Esophagus muscularis mucosa (tissue), 4 donors: ENCODE results near the gene CLDN15. TPM values are rescaled to one million over a fixed set of nuclear protein-coding genes. Genes with fewer than 3 reads are reported as not detected.

Experiments
- DNase-seq: peaks from one replicate; pipeline ENCODE4 v3.0.0-alpha.2; 2017; ENCODE audit errors: extremely low spot score
- H3K27ac ChIP-seq, 4 donors: fragments of 200-600 bp; sonication (generic); replicated peaks in 1 of 4; 1 replicate in 3 of 4; 2 replicates in 1 of 4; pipeline ENCODE4 v1.5.1; 2016 to 2019; ENCODE audit warnings: mild to moderate bottlenecking in 1 of 4
- H3K27me3 ChIP-seq, 4 donors: fragments of 200-600 bp; sonication (generic); one replicate each; pipeline versions ENCODE4 v1.5.1 to v1.6.0; 2016 to 2019
- H3K36me3 ChIP-seq, 4 donors: fragments of 200-600 bp; sonication (generic); one replicate each; pipeline ENCODE4 v1.5.1; 2016 to 2019
- H3K4me1 ChIP-seq, 4 donors: fragments of 200-600 bp; sonication (generic); one replicate each; pipeline ENCODE4 v1.5.1; 2016 to 2019
- H3K4me3 ChIP-seq, 4 donors: fragments of 200-600 bp; sonication (generic); 1 replicate in 2 of 4; 2 replicates in 2 of 4; pipeline ENCODE4 v1.5.1; 2016 to 2019; ENCODE audit warnings: mild to moderate bottlenecking in 4 of 4, moderate library complexity in 1 of 4
- H3K9me3 ChIP-seq, 4 donors: fragments of 200-600 bp; sonication (generic); 1 replicate in 3 of 4; 2 replicates in 1 of 4; pipeline ENCODE4 v1.5.1; 2016 to 2019
- CTCF ChIP-seq, 3 experiments: fragments of 200-600 bp in 2 of 3; fragments of 450-650 bp in 1 of 3; sonication (generic) in 2 of 3; IDR thresholded peaks; one replicate each; pipeline ENCODE4 v1.5.1; 2017 to 2019; ENCODE audit warnings: antibody characterized with exemption in 3 of 3, mild to moderate bottlenecking in 2 of 3, moderate library complexity in 1 of 3
- EP300 ChIP-seq: sonication (generic); formaldehyde crosslinking; IDR thresholded peaks from one replicate; pipeline ENCODE4 v1.6.1; 2017; ENCODE audit warnings: antibody characterized with exemption
- POLR2A ChIP-seq: fragments of 450-650 bp; IDR thresholded peaks from one replicate; pipeline ENCODE4 v1.6.1; 2017; ENCODE audit warnings: antibody characterized with exemption, moderate library complexity, mild to moderate bottlenecking, low read depth
- POLR2AphosphoS5 ChIP-seq, 2 donors: sonication (generic); formaldehyde crosslinking; IDR thresholded peaks; one replicate each; pipeline ENCODE4 v1.6.1; 2017; ENCODE audit warnings: antibody characterized with exemption in 2 of 2
- WGBS: methylation state at CpG from one replicate; pipeline ENCODE4 v1.1.5; 2018; 5-methylcytosine and 5-hydroxymethylcytosine counted together
- intact Hi-C: fragments of 100-400 bp; cut with DNase I; formaldehyde crosslinking; loops from one replicate; pipeline ENCODE4 v1.15.1; 2023
- total RNA-seq, 4 donors: library from RNA; depleted of rRNA; stranded (reverse); fragments of >200 nt; gene quantifications; one replicate each; pipeline versions ENCODE4 v1.1.0 to v1.2.1, GENCODE V29; 2016

The CLDN15 gene
- total RNA-seq, 4 donors from 2014 or later, result 5.3 to 9.1 (median 6.4) TPM

GRCh38 chr7:101277155-101277554 lies 39.6 kb upstream of the CLDN15 start:
- peaks cover 0 to 54% (median 0%) of the 10 kb centered on the region in 4 donors for H3K27me3 ChIP-seq
- H3K36me3 ChIP-seq, result no peaks in the 10 kb centered on the region
- H3K4me1 ChIP-seq, result no peaks in the 10 kb centered on the region
- H3K4me3 ChIP-seq, result no peak overlapping the region
- no peak overlapping the region for H3K27ac ChIP-seq
- WGBS, result 74% methylated on average over 9 of the region's 9 CpGs
- intact Hi-C loops, result no loop called here
- TF ChIP-seq POLR2A (no peak), POLR2AphosphoS5 (IDR thresholded peaks at IDR 0.05) (no peak), CTCF (IDR thresholded peaks at IDR 0.05) (no peak), EP300 (no peak)
- DNase-seq, result no peak
- no peaks in the 10 kb centered on the region for H3K9me3 ChIP-seq

- Histone ChIP-seq H3K4me1 (no peaks in the 10 kb centered on the region), H3K27ac (no peak overlapping the region), H3K9me3 (no peaks in the 10 kb centered on the region), H3K36me3 (no peaks in the 10 kb centered on the region), H3K4me3 (no peak overlapping the region), H3K27me3 (peaks cover 0 to 43% (median 0%) of the 10 kb centered on the region in 4 donors)
- no peak for DNase-seq
- 53% methylated on average over 4 of the region's 4 CpGs for WGBS
- TF ChIP-seq CTCF (IDR thresholded peaks at IDR 0.05) (no peak), POLR2AphosphoS5 (IDR thresholded peaks at IDR 0.05) (no peak), POLR2A (no peak), EP300 (no peak)
- intact Hi-C loops, result no loop called here
These were observed 35.6 kb upstream of the CLDN15 start for GRCh38 chr7:101273206-101273605.

GRCh38 chr7:101271021-101271420 lies 33.4 kb upstream of the CLDN15 start:
- DNase-seq, result no peak
- H3K4me3 ChIP-seq, result no peak overlapping the region
- peaks cover 0 to 23% (median 0%) of the 10 kb centered on the region in 4 donors for H3K27me3 ChIP-seq
- H3K27ac ChIP-seq, result no peak overlapping the region
- no peak for TF ChIP-seq CTCF (IDR thresholded peaks at IDR 0.05)
- TF ChIP-seq EP300, result no peak
- TF ChIP-seq POLR2A, result no peak
- no peak for TF ChIP-seq POLR2AphosphoS5 (IDR thresholded peaks at IDR 0.05)
- no peaks in the 10 kb centered on the region for H3K4me1 ChIP-seq
- WGBS, result 79% methylated on average over 5 of the region's 5 CpGs
- intact Hi-C loops, result no loop called here
- no peaks in the 10 kb centered on the region for H3K9me3 ChIP-seq
- H3K36me3 ChIP-seq, result no peaks in the 10 kb centered on the region

GRCh38 chr7:101269664-101270063 lies 32.1 kb upstream of the CLDN15 start:
- H3K27ac ChIP-seq, result no peak overlapping the region
- no peak overlapping the region for H3K4me3 ChIP-seq
- H3K36me3 ChIP-seq, result no peaks in the 10 kb centered on the region
- no peak for DNase-seq
- no peak for TF ChIP-seq CTCF (IDR thresholded peaks at IDR 0.05)
- no peak for TF ChIP-seq POLR2A
- WGBS, result 92% methylated on average over 21 of the region's 21 CpGs
- peaks cover 0 to 29% (median 0%) of the 10 kb centered on the region in 4 donors for H3K27me3 ChIP-seq
- intact Hi-C loops, result no loop called here
- H3K9me3 ChIP-seq, result no peaks in the 10 kb centered on the region
- no peaks in the 10 kb centered on the region for H3K4me1 ChIP-seq
